Measurements from ENCODE around the gene KCNT1.
"Not testable (repeated sequence)": the region's sequence is repeated elsewhere in the genome, so short reads cannot be mapped to it uniquely, and the experiment has no call there.

The KCNT1 gene

GRCh38 chr9:135666534-135667462, 35.2 kb upstream of the KCNT1 start:
- ChIA-PET CTCF (no interaction called here), POLR2A (no interaction called here)
- DNase-seq (ENCODE audit: low read depth, low spot score): no peak
- no peak for TF ChIP-seq CTCF (IDR thresholded peaks at IDR 0.05; ENCODE audit: insufficient read depth, low read length, missing control alignments)
- no peak overlapping the region for H3K4me3 ChIP-seq (ENCODE audit: low read depth, low read length)

GRCh38 chr9:135667463-135668001, 34.5 kb upstream of the KCNT1 start:
- POLR2A ChIA-PET: no interaction called here
- no peak for DNase-seq (ENCODE audit: low read depth, low spot score)
- CTCF ChIA-PET: no interaction called here
- TF ChIP-seq CTCF (IDR thresholded peaks at IDR 0.05; ENCODE audit: insufficient read depth, low read length, missing control alignments): no peak
- no peak overlapping the region for H3K4me3 ChIP-seq (ENCODE audit: low read depth, low read length)

- CTCF ChIA-PET; POLR2A ChIA-PET; H3K4me3 ChIP-seq (ENCODE audit: low read depth, low read length); DNase-seq (ENCODE audit: low read depth, low spot score): not testable (repeated sequence)
Measured at GRCh38 chr9:135669018-135669417, 33.0 kb upstream of the KCNT1 start.

DNA sequence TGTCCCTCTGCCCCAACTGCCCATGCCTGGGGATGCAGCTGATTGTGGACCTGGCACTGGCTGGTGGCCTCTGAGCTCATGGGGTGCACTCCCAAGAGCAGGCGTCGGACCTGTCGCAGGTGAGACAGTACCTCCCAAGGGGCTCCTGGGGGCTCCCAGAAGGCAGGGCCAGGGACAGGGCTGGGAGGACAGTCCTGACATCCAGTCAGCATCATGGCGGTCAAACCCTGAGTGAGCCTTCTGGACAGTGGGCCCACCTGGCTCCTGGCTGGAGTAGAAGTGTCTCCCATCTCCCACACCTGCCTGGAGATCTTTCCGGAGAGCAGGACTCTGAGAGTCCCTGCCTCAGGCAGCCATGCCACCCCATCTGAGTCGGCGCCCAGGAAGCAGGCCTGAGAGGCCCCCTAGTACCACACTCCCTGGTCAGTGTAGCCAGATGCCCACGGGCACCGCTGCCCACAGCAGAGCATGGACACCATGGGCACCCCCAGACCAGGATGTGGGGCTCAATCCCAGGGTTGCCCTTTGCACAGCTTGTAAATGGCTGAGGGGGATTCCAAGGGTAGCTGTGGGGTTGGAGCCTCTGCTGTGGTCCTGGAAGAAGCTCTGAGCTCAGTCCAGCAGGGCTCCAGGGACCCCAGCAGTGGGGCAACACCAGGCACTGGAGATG, 32.2 kb upstream of the KCNT1 start:
- CTCF ChIA-PET: no interaction called here
- POLR2A ChIA-PET: no interaction called here
- no peak overlapping the region for H3K4me3 ChIP-seq (ENCODE audit: low read depth, low read length)
- no peak for DNase-seq (ENCODE audit: low read depth, low spot score)
- no peak for TF ChIP-seq CTCF (IDR thresholded peaks at IDR 0.05; ENCODE audit: insufficient read depth, low read length, missing control alignments)

DNA sequence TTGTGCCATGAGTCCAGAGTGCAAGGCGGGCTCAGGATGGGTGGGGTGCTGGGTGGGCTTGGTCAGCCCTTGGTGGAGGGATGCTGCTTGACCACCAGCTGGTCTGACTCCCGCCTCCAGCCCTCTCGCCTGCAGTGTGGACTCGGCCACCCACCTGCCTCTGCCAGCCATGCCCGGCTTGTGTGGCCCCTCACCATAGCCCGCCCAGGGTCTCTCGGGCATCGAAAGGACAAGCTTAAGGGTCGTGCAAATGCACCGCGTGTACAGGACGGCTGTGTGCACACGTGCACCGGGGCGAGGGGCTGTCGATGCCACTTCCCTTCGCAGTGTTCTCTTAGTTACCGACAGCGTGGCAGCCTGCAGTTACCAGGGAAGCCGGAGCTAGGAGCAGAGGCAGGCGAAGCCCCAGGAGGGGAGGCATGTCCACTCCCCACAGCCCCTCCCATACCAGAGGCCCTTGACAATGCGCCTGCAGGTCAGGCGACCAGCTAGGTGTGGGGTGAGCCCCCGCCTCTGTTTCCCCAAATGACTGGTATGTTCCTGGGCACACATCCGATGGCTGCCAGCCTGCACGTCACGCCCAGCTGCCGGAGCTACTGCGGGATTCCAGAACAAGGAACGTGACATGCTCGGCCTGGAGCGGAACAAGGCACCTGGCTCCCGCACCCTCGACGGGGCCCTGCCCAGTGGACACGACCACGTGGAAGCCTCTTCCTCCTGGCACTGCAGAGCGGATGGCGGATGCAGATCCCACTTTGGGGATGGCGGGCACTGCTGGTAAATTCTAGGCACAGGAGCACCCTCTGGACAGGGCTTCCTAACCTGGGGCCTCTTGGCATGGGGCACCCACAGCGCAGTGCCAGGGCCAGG, 31.0 kb upstream of the KCNT1 start:
- TF ChIP-seq CTCF (IDR thresholded peaks at IDR 0.05; ENCODE audit: insufficient read depth, low read length, missing control alignments): no peak
- no peak for DNase-seq (ENCODE audit: low read depth, low spot score)
- POLR2A ChIA-PET: no interaction called here
- CTCF ChIA-PET: no interaction called here
- H3K4me3 ChIP-seq (ENCODE audit: low read depth, low read length): no peak overlapping the region

- H3K4me3 ChIP-seq (ENCODE audit: low read depth, low read length): no peak overlapping the region
- ChIA-PET POLR2A (no interaction called here), CTCF (no interaction called here)
- DNase-seq (ENCODE audit: low read depth, low spot score): no peak
- TF ChIP-seq CTCF (IDR thresholded peaks at IDR 0.05; ENCODE audit: insufficient read depth, low read length, missing control alignments): no peak
Measured at GRCh38 chr9:135671591-135672041, 30.4 kb upstream of the KCNT1 start.

DNA sequence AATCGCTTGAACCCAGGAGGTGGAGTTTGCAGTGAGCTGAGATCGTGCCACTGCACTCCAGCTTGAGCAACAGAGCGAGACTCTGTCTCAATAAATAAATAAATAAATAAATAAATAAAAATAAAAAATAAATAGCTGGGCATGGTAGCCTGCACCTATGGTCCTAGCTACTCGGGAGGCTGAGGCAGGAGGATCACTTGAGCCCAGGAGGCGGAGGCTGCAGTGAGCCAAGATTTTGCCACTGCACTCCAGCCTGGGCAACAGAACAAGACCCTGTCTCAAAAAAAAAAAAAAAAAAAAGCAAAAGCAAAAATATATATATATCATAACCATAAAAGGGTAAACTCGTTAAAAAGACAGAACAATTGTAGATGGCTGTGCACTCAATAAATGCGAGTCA, 29.2 kb upstream of the KCNT1 start:
- CTCF ChIA-PET: interaction anchor here (0.7 kb wide), 1 partner anchor 30 kb away, joined by 3 read pairs; no protein-coding TSS in a partner anchor
- POLR2A ChIA-PET; H3K4me3 ChIP-seq (ENCODE audit: low read depth, low read length); DNase-seq (ENCODE audit: low read depth, low spot score): not testable (repeated sequence)

All from AG04449 (cell line).